Tongue (tissue), 2 donors: ENCODE results near the gene TMC2. TPM values are rescaled to one million over a fixed set of nuclear protein-coding genes. Genes with fewer than 3 reads are reported as not detected.
"Not testable (repeated sequence)": the region's sequence is repeated elsewhere in the genome, so short reads cannot be mapped to it uniquely, and the experiment has no call there.

Experiments used
- DNase-seq: peaks from one replicate; pipeline ENCODE4 v3.0.0-alpha.2; 2015
- total RNA-seq: library from RNA; depleted of rRNA; stranded (reverse); fragments of >200 nt; gene quantifications from one replicate; pipeline ENCODE4 v1.2.3, GENCODE V29; 2014

Gene TMC2, protein sequence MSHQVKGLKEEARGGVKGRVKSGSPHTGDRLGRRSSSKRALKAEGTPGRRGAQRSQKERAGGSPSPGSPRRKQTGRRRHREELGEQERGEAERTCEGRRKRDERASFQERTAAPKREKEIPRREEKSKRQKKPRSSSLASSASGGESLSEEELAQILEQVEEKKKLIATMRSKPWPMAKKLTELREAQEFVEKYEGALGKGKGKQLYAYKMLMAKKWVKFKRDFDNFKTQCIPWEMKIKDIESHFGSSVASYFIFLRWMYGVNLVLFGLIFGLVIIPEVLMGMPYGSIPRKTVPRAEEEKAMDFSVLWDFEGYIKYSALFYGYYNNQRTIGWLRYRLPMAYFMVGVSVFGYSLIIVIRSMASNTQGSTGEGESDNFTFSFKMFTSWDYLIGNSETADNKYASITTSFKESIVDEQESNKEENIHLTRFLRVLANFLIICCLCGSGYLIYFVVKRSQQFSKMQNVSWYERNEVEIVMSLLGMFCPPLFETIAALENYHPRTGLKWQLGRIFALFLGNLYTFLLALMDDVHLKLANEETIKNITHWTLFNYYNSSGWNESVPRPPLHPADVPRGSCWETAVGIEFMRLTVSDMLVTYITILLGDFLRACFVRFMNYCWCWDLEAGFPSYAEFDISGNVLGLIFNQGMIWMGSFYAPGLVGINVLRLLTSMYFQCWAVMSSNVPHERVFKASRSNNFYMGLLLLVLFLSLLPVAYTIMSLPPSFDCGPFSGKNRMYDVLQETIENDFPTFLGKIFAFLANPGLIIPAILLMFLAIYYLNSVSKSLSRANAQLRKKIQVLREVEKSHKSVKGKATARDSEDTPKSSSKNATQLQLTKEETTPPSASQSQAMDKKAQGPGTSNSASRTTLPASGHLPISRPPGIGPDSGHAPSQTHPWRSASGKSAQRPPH
- total RNA-seq, result not detected

DNA sequence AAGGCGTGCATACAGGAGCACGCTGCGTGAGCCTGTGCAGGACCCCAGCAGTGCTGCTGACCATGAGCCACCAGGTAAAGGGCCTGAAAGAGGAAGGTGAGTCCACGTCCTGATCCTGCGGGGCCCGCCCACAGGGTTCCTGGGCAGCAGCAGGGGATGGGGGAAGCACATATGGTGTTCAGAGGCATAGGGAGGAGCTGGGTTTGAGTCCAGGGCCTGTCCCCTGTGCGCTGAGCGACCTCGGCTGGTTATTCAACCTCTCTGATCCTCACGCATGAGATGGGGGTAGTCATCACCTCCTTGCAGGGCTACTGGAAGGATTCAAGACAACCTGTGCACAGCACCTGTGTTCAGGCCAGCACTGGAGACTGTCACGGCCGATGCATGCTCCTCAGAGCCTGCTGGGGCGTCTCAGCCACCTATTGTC, at the start of gene TMC2:
TSS of gene TMC2 (plus strand) at position 14 of the 427 bp plus-strand sequence. CDS start at position 63, 49 bp downstream.
- no peak for DNase-seq

DNA sequence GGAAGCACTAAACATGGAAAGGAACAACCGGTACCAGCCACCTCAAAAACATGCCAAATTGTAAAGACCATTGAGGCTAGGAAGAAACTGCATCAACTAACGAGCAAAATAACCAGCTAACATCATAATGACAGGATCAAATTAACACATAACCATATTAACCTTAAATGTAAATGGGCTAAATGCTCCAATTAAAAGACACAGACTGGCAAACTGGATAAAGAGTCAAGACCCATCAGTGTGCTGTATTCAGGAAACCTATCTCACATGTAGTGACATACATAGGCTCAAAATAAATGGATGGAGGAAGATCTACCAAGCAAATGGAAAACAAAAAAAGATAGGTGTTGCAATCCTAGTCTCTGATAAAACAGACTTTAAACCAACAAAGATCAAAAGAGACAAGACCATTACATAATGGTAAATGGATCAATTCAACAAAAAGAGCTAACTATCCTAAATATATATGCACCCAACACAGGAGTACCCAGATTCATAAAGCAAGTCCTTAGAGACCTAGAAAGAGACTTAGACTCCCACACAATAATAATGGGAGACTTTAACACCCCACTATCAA, 33.5 kb upstream of the TMC2 start:
- DNase-seq, result not testable (repeated sequence)

DNA sequence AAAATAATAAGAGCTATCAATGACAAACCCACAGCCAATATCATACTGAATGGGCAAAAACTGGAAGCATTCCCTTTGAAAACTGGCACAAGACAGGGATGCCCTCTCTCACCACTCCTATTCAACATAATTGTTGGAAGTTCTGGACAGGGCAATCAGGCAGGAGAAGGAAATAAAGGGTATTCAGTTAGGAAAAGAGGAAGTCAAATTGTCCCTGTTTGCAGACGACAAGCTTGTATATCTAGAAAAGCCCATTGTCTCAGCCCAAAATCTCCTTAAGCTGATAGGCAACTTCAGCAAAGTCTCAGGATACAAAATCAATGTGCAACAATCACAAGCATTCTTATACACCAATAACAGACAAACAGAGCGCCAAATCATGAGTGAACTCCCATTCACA, 31.6 kb upstream of the TMC2 start:
- not testable (repeated sequence) for DNase-seq

DNA sequence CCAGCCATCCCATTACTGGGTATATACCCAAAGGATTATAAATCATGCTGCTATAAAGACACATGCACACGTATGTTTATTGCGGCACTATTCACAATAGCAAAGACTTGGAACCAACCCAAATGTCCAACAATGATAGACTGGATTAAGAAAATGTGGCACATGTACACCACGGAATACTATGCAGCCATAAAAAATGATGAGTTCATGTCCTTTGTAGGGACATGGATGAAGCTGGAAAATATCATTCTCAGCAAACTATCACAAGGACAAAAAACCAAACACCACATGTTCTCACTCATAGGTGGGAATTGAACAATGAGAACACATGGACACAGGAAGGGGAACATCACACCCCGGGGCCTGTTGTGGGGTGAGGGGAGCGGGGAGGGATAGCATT, 29.9 kb upstream of the TMC2 start:
- not testable (repeated sequence) for DNase-seq

DNA sequence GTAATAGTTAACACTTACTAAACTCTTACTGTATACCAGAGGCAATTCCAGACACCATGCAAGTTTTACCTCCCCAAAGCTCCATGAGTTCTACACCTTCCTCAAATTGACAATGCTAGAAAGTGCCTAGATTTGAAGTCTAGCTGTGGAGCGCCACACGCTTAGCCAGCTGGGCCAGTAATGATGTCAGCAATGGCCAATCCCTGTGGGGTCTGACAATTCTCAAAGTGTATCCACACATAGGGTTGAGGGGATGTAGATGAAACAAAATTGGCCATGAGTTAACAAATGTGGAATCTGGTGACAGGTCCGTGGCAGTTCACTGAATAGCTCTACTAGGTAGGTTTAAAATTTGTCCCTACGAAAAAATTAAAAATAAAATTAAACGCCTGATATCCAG, 28.9 kb upstream of the TMC2 start:
- DNase-seq, result no peak

DNA sequence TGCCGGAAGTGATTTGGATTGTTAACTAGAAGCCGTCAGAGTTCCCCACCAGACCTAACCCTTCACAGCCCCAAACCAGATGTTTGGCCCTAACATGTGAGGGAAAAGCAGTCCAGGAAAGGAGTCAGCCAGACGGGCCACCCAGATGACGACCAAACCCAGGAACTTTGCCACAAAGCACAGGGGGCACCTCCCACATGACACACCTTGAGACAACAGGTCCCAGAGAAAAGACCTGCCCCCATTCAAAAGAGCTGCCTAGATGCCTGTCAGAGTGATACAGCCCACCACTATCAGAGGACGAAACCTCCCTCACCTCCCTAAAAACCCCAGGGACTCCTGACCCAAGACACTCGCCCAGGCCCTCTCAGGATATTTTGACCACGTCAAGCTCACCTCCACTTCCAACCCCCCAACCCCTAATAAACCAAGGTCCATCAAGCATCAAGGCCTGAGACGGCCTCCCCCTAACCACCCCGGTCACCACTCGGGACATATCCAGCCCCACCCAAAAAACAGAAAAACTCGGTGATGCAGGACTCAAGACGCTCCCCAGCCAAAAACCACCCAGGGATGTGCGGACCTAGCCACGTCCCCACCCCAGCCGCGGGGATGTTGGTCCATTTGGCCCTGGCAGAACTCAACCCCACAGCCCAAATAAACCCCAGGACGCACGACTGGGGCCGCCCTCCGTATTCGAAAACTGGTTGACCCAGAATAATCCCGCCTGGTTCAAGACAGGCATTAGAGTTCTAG, 28.3 kb upstream of the TMC2 start:
- peak; percentile 27 for DNase-seq

DNA sequence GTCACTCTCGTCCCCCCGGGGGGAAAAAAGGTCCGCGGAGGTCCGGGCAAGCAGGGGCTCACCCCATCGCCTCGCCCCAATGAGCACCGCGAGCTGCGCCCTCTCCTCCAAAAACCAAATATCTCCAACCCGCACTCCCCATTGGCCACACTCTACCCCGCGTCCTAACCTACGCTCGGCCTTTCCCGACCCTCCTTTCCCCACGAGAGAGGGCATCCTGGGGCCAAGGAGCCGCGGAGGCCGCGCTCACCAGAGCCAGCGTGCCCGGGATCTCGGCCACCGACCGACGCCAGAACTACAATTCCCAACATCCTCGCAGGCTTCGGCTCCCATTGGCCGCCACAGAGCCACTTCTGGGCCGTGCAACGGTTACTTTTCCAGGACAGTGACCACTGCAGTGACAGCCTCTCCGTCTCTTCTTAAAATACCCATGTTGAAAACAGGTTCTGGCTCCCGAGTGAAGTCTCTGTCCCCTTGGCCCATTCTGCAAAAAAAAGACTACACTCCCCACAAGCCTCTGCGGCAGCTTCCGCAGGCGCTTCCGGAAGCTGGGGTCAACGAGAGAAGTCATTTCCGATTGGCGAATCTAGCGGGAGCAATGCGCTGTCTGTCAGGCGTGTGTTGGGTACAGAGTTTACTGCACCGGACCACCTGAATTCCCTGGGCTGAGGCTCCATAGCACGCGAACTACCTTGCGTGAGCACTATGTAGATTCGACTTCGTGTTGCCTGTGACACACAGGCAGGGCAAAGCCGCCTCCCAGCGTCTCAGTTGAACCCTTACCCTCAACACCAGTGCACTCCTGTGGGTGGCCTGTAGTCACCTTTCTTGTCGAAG, 27.5 kb upstream of the TMC2 start, which contains the start of gene ZNF343:
TSS of gene ZNF343 (minus strand) at position 285 of the 837 bp plus-strand sequence. CDS start 15,020 bp downstream, outside the sequence.
- peak; percentile 94 for DNase-seq

DNA sequence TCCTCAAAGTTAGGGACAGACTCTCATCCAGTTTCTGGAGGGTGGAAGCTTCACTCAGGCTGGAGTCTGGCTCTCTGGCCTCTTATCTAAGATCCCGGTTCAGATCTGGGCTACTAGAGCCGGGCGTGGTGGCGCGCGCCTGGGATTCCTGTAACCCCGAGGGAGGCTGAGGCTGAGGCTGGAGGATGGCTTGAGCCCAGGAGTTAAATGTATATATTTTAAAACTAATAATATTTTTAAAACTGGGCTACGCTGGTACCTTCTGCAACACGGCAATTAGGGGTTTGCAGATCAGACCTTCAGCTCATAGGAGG, 26.9 kb upstream of the TMC2 start:
- DNase-seq, result no peak

DNA sequence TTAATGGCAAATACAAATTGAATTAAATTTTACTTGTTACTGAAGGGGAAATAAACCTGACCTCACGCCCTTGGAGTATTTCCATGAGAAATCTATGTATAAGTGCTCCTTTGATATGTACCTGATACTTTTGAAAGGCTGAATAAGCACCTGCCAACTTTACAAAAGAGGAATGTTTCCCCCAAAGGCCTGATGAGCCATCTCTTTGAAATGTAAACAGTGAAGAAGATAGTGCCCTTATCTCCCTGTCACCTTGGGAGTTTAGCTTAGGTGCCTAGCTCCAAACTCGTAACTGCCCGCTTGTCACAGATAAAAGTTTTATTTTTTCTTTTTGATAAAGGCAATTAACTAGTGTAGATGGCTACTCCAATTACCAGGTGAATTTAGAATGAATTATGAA, 26.6 kb upstream of the TMC2 start:
- no peak for DNase-seq

DNA sequence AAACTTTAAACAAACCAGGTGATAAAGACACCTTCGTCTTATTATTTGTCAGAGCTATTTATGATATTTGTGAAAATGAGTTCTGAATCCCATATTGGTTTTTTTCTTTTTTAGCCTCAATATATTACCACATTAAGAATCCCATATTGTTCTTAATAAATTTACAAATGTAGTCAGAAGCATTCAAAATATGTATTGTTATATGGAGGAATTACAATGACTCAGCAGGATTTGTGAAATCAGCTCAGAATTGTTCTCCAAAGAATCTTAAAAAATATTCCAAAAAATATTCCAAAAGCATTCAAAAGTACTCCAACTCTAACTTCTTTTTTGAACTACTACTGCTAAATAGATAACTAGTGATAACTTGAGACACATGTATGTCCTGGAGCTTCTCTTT, 21.2 kb upstream of the TMC2 start:
- no peak for DNase-seq

DNA sequence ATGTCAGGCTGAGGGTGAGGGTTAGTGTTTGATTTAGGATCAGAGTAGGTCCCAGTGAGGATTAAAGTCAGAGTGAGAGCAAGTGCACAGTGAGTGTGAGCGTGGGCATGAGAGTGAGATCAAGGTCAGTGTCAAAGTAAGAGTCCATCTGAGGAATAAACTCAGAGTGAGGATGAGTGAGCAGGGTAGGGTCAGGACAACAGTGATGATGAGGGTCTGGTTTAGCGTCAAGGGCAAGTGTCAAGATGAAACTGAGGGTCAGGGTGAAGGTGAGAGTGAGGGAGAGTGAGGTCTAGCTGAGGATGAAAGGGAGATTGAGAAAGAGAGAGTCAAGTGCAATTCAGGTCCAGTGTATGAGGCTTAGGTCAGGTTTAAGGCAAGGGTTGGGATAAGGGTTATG, 20.0 kb upstream of the TMC2 start:
- no peak for DNase-seq

DNA sequence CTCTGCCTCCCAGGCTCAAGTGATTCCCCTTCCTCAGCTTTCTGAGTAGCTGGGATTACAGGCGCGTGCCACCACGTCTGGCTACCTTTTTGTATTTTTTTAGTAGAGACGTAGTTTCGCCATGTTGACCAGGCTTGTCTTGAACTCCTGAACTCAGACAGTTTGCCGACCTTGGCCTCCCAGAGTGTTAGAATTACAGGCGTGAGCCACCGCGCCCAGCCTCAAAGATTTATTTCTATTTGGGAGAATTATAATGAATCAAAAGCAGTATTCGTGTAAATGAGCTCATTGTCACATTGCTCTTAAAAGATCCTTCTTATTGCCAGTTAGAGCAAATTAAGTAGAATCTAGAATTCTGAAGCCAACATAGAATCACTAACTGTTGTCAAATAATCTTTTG, 18.3 kb upstream of the TMC2 start:
- no peak for DNase-seq

DNA sequence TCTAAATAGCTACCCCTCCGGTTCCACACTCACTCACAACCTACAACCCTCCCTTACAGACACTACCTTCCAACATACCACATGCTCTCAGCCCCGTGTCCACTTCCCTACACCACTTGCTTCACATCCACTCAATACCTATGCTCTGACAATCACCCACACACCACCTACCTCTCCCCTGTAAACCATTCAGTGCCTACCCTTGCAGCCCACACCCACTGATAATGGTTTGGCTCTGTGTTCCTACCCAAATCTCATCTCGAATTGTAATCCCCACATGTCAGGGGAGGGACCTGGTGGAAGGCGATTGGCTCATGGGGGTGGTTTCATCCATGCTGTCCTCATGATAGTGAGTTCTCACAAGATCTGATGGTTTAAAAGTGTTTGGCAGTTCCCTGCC, 17.8 kb upstream of the TMC2 start:
- DNase-seq, result no peak

DNA sequence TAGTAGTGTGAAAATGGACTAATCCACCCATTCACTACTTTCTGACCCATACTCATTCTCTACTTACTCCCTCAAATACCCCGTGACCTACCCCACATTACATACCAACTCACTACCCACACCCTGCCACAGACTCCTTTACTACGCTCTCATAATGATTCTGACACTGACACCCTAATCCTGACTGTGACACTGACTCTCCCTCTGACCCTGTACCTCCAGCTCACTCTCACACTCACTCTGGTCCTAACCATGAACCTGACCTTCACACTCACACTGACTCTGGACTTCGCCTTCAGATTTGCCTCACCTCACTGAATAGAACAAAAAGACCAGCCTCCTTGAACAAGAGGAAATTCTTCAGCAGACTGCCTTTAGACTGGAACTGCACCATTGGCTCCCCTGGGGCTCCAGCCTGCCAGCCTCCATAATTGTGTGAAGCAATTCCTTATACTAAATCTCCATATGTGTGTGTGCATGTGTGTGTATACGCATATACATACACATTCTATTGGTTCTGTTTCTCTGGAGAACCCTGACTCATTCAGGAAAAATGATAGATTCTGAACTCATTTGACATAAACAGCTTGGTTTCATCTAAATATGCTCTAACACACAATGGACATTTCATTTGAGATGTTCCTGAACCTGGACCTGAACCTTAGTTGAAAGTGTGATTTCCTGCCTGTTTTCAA, 17.1 kb upstream of the TMC2 start:
- DNase-seq, result no peak

DNA sequence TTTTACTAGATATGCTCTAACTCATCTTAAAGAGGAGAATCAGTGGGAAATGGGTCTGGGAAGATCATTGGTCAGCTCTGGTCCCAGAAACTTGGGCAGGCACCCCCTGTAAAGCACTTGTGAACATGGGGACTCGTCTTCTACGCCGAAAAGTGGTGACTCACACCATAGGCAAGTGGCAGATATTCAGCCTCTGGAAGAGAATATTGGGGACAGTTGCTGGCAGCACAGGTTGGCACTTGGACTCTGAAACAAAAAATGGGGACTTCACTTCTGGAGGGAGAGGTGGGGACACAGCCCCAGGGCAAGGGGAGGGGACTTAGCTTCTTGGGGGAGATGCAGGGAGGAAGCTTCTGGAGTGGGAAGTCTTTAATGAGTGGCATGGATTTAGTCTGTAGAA, 15.8 kb upstream of the TMC2 start:
- DNase-seq, result no peak

DNA sequence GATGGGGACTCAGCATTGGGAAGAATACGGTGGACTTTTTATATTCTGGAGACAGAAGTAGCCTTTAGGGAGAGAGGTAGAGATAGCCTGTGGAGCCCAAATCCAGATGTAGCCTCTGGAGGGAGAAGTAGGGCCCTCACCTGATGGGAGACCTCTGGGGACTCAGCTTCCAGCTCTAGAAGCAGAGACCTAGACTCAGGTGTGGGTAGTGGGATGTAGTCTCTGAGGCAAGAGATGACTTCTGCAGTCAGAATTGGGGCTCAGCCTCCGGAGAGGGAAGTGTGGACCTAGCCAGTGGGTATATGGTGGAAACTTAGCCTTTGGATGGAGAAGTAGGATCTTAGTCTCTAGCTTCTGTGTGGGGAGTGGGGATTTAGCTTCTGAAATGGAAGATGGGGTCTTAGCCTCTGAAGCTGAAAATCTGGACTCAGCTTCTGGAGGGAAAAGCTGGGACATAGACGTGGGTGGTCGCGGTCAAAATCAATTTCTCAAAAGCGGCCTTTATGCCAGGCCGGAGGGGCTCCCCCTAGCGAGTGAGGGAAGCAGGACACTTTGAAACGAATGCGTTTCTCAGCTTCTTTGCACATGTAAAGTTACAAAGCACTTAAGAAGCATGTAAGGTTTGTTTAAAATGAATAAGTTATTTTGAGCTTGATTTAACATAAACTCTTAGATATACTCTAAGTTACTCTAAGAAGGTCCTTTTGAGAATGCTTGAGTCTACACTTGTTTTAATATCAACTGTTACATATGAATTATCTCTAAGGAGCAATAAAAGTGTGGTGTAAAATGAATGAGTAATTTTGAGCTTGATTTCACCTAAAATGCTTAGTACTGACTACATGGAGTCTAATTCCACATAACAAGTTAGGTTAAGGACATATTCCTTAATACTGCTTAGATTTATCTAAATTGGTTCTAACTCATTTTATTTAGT, 14.7 kb upstream of the TMC2 start:
- peak; percentile 62 for DNase-seq

DNA sequence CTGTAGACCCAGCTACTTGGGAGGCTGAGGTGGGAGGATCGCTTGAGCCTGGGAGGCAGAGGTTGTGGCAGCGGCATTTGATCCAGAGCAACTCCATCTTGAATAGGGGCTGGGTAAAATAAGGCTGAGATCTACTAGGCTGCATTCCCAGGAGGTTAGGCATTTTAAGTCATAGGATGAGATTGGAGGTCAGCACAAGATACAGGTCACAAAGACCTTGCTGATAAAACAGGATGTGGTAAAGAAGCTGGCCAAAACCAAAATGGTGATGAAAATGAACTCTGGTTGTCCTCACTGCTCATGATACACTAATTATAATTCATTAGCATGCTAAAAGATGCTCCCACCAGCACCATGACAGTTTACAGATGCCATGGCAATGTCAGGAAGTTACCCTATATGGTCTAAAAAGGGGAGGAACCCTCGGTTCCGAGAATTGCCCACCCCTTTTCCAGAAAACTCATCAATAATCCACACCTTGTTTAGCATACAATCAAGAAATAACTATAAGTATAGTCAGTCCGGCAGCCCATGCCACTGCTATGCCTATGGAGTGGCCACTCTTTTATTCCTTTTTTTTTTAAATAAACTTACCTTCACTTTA, 13.4 kb upstream of the TMC2 start:
- not testable (repeated sequence) for DNase-seq

DNA sequence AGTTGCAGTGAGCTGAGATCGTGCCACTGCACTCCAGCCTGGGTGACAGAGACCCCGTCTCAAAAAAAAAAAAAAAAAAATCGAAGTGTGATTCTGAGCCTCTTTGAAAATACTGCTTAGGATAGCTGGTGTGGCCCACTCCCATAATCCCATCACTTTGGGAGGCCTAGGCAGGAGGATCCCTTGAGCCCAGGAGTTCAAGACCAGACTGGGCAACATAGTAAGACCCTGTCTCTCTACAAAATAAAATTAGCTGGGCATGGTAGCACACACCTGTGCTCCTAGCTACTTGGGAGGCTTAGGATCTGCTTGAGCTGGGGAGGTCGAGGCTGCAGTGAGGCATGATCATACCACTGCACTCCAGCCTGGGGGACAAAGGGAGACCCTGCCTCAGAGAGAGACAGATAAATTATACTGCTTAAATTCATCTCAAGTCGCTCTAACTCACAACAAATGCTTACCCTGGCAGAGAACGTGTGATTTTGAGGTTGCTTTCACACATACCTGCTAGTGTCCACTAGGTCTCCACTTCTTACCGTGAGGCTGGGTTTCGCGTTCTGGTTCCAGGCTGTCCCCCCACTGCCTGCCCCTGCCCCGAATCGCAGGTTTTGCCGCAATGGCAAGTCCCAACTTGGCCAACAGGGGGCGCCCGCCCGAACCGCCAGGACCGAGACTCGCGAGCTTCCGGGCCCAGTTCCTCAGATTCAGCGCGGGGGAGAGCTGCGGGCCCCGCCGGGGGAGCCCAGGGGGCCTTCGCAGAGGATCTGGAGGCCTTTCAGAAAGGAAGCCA, 12.3 kb upstream of the TMC2 start:
- peak; percentile 94 for DNase-seq
